Left forelimb (tissue), 1 donor: ENCODE results near the gene TIMM50.

Source experiments
- DNase-seq: peaks from one replicate; pipeline ENCODE4 v3.0.0-alpha.2; 2018; ENCODE audit warnings: low spot score

TIMM50 gene

GRCh38 chr19:39500543-39500942 is 19.9 kb downstream of the TIMM50 start:
- no peak for DNase-seq

DNA sequence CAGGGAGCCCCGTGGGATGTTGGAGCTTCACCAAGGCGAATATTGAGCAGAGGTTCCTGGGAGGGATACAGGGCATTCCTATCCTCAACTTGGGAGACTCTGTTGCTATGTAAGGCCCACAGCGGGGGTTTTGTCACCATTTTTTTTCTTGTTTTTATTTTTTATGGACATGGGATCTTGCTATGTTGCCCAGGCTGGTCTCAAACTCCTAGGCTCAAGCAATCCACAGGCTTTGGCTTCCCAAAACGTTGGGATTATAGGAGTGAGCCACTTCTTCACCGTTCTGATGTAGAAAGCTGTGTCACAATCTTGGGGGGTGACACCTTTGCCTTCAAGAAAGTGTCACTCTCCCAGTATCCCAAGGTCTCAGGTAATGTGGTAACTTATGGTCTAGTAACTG is 20.7 kb downstream of the TIMM50 start:
- no peak for DNase-seq

DNA sequence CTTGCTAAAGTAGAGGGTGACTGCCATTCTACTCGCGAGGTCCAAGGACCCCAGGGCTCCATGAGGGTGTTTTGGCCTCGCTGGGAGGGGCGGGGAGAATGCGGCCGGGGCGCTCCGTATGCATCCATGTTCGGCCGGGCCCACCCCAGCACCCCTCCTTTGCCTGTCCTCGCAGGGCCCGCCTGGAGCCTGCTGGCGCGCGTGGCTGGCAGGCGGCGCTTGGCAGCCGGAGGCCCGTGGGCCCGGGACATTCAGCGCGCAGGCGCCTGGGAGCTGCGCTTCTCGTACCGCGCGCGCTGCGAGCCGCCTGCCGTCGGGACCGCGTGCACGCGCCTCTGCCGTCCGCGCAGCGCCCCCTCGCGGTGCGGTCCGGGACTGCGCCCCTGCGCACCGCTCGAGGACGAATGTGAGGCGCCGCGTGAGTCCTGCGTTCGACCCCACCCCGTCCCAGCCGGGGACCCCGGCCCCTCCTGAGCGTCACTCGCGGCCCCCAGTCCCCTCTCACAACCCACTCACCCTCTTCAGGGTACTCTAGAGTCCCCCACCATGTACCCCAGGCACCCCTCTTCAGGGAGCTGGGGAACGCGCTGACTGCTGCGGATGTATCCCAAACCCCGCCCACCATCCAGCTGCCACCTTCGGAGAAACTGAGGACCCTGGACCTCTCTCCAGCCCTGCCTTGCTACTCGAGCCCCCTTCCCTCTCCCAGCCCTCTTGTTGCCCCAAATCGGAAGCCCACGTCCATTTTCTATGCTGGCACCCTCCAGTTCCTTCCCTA is 22.2 kb downstream of the TIMM50 start:
- no peak for DNase-seq

- no peak for DNase-seq
These were observed 25.9 kb downstream of the TIMM50 start for GRCh38 chr19:39506598-39506943.

DNA sequence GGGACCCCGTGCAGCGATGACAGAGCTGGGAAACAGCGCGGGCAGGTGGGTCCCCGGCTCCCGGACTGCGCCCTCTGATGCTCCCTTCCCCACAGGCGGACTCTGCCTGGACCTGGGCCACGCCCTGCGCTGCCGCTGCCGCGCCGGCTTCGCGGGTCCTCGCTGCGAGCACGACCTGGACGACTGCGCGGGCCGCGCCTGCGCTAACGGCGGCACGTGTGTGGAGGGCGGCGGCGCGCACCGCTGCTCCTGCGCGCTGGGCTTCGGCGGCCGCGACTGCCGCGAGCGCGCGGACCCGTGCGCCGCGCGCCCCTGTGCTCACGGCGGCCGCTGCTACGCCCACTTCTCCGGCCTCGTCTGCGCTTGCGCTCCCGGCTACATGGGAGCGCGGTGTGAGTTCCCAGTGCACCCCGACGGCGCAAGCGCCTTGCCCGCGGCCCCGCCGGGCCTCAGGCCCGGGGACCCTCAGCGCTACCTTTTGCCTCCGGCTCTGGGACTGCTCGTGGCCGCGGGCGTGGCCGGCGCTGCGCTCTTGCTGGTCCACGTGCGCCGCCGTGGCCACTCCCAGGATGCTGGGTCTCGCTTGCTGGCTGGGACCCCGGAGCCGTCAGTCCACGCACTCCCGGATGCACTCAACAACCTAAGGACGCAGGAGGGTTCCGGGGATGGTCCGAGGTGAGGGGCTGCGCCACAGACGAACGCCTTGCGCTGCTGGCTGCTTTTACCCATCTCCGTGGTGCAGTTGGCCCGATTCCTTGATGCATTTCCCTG is 26.5 kb downstream of the TIMM50 start:
- no peak for DNase-seq

- no peak for DNase-seq
These were observed 27.2 kb downstream of the TIMM50 start for GRCh38 chr19:39507715-39508364.

DNA sequence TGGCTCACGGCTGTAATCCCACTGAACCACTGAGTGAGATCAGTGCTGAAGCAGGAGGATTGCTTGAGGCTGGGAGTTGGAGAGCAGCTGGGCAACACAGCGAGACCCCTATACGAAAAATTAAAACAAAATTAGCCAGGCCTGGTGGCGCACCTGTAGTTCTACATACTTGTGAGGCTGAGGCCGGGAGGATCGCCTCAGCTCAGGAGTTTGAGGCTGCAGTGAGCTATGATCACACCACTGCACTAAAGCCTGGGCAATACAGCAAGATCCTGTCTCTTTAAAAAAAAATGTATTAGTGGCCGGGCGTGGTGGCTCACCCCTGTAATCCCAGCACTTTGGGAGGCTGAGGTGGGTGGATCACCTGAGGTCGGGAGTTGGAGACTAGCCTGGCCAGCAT is 28.0 kb downstream of the TIMM50 start:
- no peak for DNase-seq

- DNase-seq, result no peak
These were observed 28.6 kb downstream of the TIMM50 start for GRCh38 chr19:39509233-39509632.

- DNase-seq, result no peak
These were observed 32.4 kb downstream of the TIMM50 start for GRCh38 chr19:39512988-39513387.

DNA sequence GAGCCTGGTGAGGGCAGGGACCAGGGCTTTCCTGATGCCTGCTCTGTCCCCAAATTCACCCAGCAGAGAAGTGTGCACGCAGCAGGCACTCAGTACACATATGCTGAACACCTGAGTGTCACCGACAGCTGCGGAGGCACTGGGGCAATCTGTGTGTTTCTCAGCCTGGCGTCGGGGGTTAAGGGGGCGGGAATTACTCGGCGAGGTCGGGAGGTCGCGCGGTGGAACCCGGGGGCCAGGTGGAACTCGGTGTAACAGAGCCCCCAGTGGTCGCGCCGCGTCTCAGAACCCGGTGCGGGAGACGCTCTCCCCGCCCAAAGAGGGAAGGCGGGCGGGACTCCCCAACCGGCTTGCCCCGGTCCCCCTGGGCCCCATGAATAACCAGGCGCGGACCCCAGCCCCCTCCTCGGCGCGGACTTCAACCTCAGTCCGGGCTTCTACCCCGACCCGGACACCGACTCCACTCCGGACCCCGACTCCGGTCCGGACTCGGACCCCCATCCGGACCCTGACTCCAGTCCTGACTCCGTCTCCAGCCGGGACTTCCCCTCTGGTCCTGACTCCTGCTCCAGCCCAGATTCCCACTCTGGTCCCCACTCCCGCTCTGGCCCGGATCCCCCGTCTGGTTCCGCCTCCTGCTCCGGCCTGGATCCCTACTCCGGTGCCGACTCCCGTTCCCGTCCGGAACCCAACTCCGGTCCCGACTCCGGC is 34.4 kb downstream of the TIMM50 start, which contains the start of gene SELENOV:
SELENOV (plus strand) TSS at position 300 of the 711 bp plus-strand sequence; CDS start at position 374, 74 bp downstream.
- DNase-seq, result no peak

DNA sequence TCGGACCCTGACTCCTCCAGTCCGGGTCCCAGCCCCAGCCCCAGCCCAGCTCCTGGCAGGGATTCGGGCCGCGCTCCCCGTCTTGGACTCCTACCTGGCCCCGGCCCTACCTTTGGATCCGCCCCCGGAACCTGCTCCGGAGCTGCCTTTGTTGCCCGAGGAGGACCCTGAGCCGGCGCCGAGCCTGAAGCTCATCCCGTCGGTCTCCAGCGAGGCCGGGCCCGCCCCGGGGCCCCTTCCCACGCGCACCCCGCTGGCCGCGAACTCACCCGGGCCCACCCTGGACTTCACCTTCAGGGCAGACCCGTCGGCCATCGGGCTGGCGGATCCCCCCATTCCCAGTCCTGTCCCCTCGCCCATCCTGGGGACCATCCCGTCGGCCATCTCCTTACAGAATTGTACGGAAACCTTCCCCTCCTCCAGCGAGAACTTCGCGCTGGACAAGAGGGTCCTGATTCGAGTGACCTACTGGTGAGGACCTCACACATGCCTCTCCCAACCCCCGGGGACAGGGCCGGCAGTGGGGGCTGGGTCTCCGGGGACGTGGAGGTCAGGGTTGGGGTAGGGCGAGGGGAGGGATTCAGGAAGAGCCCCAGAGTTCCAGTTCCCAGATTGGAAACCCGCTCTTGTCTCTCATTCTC is 35.0 kb downstream of the TIMM50 start:
- DNase-seq, result no peak

GRCh38 chr19:39516270-39516669 is 35.6 kb downstream of the TIMM50 start:
- DNase-seq, result no peak

DNA sequence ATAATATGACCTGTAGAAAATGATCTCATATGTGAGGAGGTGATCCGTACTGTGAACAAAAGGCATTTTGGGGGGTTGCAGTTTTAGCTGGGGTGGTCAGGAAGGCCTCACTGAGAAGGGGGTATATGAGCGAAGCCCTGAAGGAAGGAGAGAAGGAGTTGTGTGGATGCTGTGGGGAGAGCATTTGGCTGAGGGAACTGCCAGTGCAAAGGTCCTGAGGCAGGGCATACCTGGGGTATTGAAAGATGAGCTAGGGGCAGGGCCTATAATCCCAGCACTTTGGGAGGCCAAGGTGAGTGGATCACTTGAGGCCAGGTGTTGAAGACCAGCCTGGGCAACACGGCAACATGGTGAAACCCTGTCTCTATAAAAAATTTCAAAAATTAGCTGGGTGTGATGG is 36.8 kb downstream of the TIMM50 start:
- no peak for DNase-seq

- DNase-seq, result peak; percentile 20
These were observed 37.8 kb downstream of the TIMM50 start for GRCh38 chr19:39518458-39518857.

DNA sequence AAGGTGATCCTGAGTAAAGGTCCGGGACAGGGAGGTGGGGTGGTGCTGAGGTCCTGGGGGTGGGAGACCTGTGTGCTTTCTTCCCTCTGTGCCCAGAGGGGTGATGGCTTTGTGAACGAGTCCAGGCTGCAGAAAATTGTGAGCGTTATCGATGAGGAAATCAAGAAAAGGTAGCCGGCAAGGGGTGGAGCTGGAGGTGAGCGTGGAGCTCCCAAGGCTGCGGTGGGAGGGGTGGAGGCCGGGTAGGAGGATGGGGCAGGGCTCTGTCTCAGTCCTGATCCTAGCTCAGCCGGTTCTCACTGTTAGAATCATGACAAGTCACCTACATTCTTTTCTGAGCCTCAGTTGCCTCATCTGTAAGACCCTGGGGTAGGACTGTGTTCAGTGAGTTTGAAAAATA is 38.3 kb downstream of the TIMM50 start:
- DNase-seq, result no peak

DNA sequence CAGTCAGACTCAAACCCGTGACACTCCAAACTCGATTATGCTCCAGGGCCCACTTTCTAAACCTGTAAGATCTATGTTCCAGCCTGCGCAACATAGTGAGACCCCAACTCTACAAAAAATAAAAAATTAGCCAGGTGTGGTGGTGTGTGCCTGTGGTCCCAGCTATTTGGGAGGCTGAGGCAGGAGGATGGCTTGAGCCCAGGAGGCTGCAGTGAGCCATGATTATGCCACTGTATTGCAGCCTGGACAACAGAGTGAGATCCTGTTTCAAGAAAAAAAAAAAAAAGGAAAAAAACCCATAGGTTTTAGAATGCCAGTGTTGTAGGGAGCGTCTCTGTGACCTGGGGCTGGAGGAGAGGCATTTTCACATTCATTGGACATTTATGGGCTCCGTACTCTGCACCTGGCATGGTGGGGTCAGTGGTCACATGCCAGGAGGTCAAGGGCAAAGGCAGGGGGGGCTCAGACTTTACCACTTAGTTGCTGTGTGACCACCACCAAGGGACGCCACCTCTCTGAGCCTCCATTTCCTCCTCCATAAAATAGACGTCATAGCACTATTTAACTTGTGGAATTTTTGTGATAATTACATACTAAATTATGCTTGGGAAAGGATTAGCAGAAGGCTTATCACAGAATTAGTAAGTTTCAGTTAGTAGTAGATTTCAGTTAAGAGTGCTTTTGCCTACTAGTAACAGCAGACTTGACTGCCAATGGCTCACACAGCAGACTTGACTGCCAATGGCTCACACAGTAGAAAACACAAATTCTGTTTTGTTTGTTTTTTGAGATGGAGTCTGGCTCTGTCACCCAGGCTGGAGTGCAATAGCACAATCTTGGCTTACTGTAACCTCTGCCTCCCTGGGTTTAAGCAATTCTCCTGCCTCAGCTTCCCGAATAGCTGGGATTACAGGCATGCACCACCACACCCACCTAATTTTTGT is 40.2 kb downstream of the TIMM50 start:
- DNase-seq, result peak; percentile 33

GRCh38 chr19:39524495-39524894 is 43.9 kb downstream of the TIMM50 start:
- DNase-seq, result peak; percentile 9

GRCh38 chr19:39525205-39525604 is 44.6 kb downstream of the TIMM50 start:
- DNase-seq, result peak; percentile 1

DNA sequence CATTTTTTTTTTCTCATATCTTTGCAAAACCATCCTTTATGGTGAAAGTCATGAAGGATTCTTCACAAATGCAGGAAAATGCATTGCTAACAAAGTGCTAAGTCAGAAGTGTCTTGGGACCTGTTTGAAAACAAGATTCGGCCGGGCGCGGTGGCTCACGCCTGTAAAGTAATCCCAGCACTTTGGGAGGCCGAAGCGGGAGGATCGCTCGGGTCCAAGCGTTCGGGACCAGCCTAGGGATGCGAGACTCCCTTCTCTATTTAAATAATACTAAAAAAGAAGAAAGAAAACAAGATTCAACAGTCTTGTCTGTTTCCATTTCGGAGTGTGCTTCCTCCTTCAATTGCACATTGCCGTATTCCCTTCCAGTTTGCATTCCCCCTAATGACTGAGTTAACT is 51.2 kb downstream of the TIMM50 start:
- no peak for DNase-seq

DNA sequence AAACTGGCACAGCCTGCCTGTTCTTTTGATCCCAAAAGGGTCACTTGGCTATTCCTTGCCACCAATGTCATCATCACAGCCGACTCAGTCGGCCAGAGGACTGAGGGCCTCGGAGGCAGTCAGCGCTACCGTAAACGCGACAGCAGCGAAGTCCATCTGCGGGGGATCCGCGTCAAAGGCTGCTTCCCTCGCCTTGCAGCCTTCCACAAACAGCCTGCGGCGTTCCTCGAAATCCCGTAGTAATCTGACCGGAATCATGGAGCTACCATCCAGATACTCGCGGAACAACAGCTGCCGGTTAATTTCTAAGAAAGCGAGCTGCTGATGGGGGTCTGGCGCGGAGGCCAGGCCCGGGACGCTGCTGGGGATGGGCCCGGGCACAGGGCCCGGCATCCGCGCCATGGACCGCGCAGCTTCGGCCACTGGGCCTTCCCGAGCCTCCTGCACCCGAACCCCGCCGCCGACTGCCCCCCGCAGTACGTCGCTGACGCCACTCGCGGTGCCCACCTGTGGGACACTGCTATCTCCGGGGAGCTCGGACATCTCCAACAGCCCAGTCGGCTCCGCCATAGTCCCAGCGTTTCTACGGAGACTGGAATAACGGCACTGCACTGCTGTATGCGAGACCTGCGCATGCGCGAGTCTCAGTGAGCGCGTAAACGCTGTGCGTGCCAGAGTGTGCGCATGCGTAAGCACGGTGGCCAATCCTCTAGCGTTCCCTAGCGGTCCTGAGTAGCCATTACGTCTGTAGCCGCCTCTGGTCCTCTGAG is 51.8 kb downstream of the TIMM50 start, which contains the start of gene EID2B:
EID2B (minus strand) TSS at position 620 of the 770 bp plus-strand sequence; CDS start at position 570, 50 bp downstream.
- DNase-seq, result peak; percentile 96
